HEK293 (cell line): ENCODE measurements around the gene PTPRN2.

Source experiments
- CTCF ChIP-seq: fragments of 450-650 bp; formaldehyde crosslinking; IDR thresholded peaks from 2 replicates; pipeline ENCODE4 v1.5.1; 2016; ENCODE audit warnings: missing biosample characterization, missing genetic modification characterization
- KLF8 ChIP-seq: fragments of 450-650 bp; formaldehyde crosslinking; IDR thresholded peaks from 2 replicates; pipeline ENCODE4 v1.5.1; 2016; ENCODE audit warnings: missing biosample characterization, missing genetic modification characterization
- ZFP3 ChIP-seq: fragments of 450-650 bp; formaldehyde crosslinking; IDR thresholded peaks from 2 replicates; pipeline ENCODE4 v1.5.1; 2016; ENCODE audit warnings: low read depth, missing biosample characterization, missing genetic modification characterization
- ZNF121 ChIP-seq: fragments of 450-650 bp; formaldehyde crosslinking; IDR thresholded peaks from 2 replicates; pipeline ENCODE4 v1.5.1; 2016; ENCODE audit warnings: missing biosample characterization, missing genetic modification characterization
- ZNF16 ChIP-seq: fragments of 450-650 bp; formaldehyde crosslinking; IDR thresholded peaks from 2 replicates; pipeline ENCODE4 v1.5.1; 2016; ENCODE audit warnings: low read depth, missing biosample characterization, missing genetic modification characterization
- ZNF214 ChIP-seq: fragments of 450-650 bp; formaldehyde crosslinking; IDR thresholded peaks from 2 replicates; pipeline ENCODE4 v1.5.1; 2017; ENCODE audit warnings: missing biosample characterization, mild to moderate bottlenecking, missing genetic modification characterization, borderline replicate concordance
- ZNF449 ChIP-seq: fragments of 450-650 bp; formaldehyde crosslinking; IDR thresholded peaks from 2 replicates; pipeline ENCODE4 v1.5.1; 2017; ENCODE audit warnings: missing biosample characterization, mild to moderate bottlenecking, missing genetic modification characterization, moderate library complexity
- ZNF549 ChIP-seq: fragments of 450-650 bp; IDR thresholded peaks from 2 replicates; pipeline ENCODE4 v1.5.1; 2018; ENCODE audit warnings: missing biosample characterization, missing genetic modification characterization, mild to moderate bottlenecking, inconsistent platforms, moderate library complexity
- ZNF776 ChIP-seq: fragments of 450-650 bp; formaldehyde crosslinking; IDR thresholded peaks from 2 replicates; pipeline ENCODE4 v1.5.0; 2017; ENCODE audit warnings: missing biosample characterization, missing genetic modification characterization, borderline replicate concordance
- TF ChIP-seq, protein P1 (sequence below): fragments of 450-650 bp; formaldehyde crosslinking; IDR thresholded peaks from 2 replicates; pipeline ENCODE4 v1.5.1; 2016; ENCODE audit warnings: missing biosample characterization, missing genetic modification characterization
- TF ChIP-seq, protein P2 (sequence below): IDR thresholded peaks from 2 replicates; pipeline ENCODE4 v1.6.1; 2011; ENCODE audit warnings: mild to moderate bottlenecking, low read depth, low read length, borderline replicate concordance

DNA sequence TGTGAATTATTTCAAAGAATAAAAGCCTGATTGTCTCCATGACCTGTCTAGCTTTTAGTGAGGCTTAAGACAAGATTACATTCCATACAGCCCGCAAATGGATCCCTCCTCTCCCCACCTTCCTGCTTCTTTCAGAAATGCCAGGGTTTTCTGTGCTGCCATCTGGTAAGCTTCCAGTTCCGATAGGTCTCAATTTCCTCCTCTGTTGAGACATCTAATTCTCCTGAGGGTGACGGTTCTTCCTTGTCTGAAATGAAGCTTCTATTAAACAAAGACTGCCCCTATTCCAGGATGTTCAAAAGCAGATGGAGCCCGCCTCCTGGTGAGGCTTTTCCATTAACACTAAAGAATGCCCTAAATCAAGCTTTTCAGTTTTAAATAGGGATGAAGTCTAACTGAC, 295.6 kb downstream of the PTPRN2 start:
- no peak for TF ChIP-seq CTCF (tag by site-specific recombination)
- TF ChIP-seq, protein P1, sequence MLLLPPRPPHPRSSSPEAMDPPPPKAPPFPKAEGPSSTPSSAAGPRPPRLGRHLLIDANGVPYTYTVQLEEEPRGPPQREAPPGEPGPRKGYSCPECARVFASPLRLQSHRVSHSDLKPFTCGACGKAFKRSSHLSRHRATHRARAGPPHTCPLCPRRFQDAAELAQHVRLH (tag by site-specific recombination): no peak
- no peak for TF ChIP-seq ZNF776 (tag by site-specific recombination)
- TF ChIP-seq ZNF214: no peak
- no peak for TF ChIP-seq ZNF121 (tag by site-specific recombination)
- TF ChIP-seq ZNF449 (tag by site-specific recombination): no peak
- TF ChIP-seq KLF8: no peak
- no peak for TF ChIP-seq ZFP3 (tag by site-specific recombination)
- TF ChIP-seq, protein P2, sequence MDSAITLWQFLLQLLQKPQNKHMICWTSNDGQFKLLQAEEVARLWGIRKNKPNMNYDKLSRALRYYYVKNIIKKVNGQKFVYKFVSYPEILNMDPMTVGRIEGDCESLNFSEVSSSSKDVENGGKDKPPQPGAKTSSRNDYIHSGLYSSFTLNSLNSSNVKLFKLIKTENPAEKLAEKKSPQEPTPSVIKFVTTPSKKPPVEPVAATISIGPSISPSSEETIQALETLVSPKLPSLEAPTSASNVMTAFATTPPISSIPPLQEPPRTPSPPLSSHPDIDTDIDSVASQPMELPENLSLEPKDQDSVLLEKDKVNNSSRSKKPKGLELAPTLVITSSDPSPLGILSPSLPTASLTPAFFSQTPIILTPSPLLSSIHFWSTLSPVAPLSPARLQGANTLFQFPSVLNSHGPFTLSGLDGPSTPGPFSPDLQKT: no peak
- TF ChIP-seq ZNF549: no peak
- TF ChIP-seq ZNF16: no peak
